HUES48 (cell line): Measurements from ENCODE around the gene INSC.

Experiments used
- H3K27ac ChIP-seq: one replicate; pipeline ENCODE4 v1.7.0; 2013; ENCODE audit warnings: low read depth, low read length, inconsistent platforms
- H3K27me3 ChIP-seq: 2 replicates; pipeline ENCODE4 v1.6.1; 2013; ENCODE audit warnings: mild to moderate bottlenecking, low read length; ENCODE audit not compliant: control insufficient read depth, insufficient read depth
- H3K36me3 ChIP-seq: 2 replicates; pipeline ENCODE4 v1.6.1; 2013; ENCODE audit warnings: low read length; ENCODE audit not compliant: control insufficient read depth, insufficient read depth
- H3K4me1 ChIP-seq: 2 replicates; pipeline ENCODE4 v1.6.1; 2013; ENCODE audit warnings: mild to moderate bottlenecking, low read length; ENCODE audit not compliant: control insufficient read depth, insufficient read depth
- H3K4me3 ChIP-seq: 2 replicates; pipeline ENCODE4 v1.5.1; 2013; ENCODE audit warnings: mild to moderate bottlenecking, low read depth, low read length
- H3K9ac ChIP-seq: 2 replicates; pipeline ENCODE4 v1.6.1; 2013; ENCODE audit warnings: mild to moderate bottlenecking, low read depth, low read length, moderate library complexity
- H3K9me3 ChIP-seq: 2 replicates; pipeline ENCODE4 v1.6.1; 2013; ENCODE audit warnings: low read length; ENCODE audit not compliant: control insufficient read depth, insufficient read depth

The INSC gene

GRCh38 chr11:15149050-15149449 is 34.3 kb downstream of the INSC start:
- H3K36me3 ChIP-seq: no peaks in the 10 kb centered on the region
- no peaks in the 10 kb centered on the region for H3K9me3 ChIP-seq
- H3K9ac ChIP-seq: no peak overlapping the region
- no peaks in the 10 kb centered on the region for H3K27me3 ChIP-seq
- no peak overlapping the region for H3K4me3 ChIP-seq
- peaks cover 9% of the 10 kb centered on the region for H3K4me1 ChIP-seq
- no peak overlapping the region for H3K27ac ChIP-seq

GRCh38 chr11:15150507-15150906 is 35.8 kb downstream of the INSC start:
- Histone ChIP-seq H3K27ac (no peak overlapping the region), H3K4me1 (peaks cover 9% of the 10 kb centered on the region), H3K36me3 (no peaks in the 10 kb centered on the region), H3K9ac (no peak overlapping the region), H3K27me3 (no peaks in the 10 kb centered on the region), H3K4me3 (no peak overlapping the region), H3K9me3 (no peaks in the 10 kb centered on the region)

- no peaks in the 10 kb centered on the region for H3K4me1 ChIP-seq
- H3K9me3 ChIP-seq: no peaks in the 10 kb centered on the region
- H3K36me3 ChIP-seq: no peaks in the 10 kb centered on the region
- H3K9ac ChIP-seq: no peak overlapping the region
- no peak overlapping the region for H3K4me3 ChIP-seq
- H3K27ac ChIP-seq: no peak overlapping the region
- no peaks in the 10 kb centered on the region for H3K27me3 ChIP-seq
Observed at GRCh38 chr11:15153231-15153630, 38.5 kb downstream of the INSC start.

GRCh38 chr11:15157181-15157580 is 42.5 kb downstream of the INSC start:
- Histone ChIP-seq H3K27ac (no peak overlapping the region), H3K27me3 (no peaks in the 10 kb centered on the region), H3K9me3 (no peaks in the 10 kb centered on the region), H3K36me3 (no peaks in the 10 kb centered on the region), H3K4me3 (no peak overlapping the region), H3K4me1 (no peaks in the 10 kb centered on the region), H3K9ac (no peak overlapping the region)

GRCh38 chr11:15157606-15158137 is 42.9 kb downstream of the INSC start:
- H3K9me3 ChIP-seq: no peaks in the 10 kb centered on the region
- H3K36me3 ChIP-seq: no peaks in the 10 kb centered on the region
- no peak overlapping the region for H3K4me3 ChIP-seq
- no peak overlapping the region for H3K9ac ChIP-seq
- H3K4me1 ChIP-seq: no peaks in the 10 kb centered on the region
- no peaks in the 10 kb centered on the region for H3K27me3 ChIP-seq
- no peak overlapping the region for H3K27ac ChIP-seq

- Histone ChIP-seq H3K27me3 (no peaks in the 10 kb centered on the region), H3K27ac (no peak overlapping the region), H3K9me3 (no peaks in the 10 kb centered on the region), H3K36me3 (no peaks in the 10 kb centered on the region), H3K4me1 (no peaks in the 10 kb centered on the region), H3K9ac (no peak overlapping the region), H3K4me3 (no peak overlapping the region)
Observed at GRCh38 chr11:15158351-15159015, 43.8 kb downstream of the INSC start.

GRCh38 chr11:15159085-15159484 is 44.4 kb downstream of the INSC start:
- no peak overlapping the region for H3K4me3 ChIP-seq
- H3K4me1 ChIP-seq: no peaks in the 10 kb centered on the region

GRCh38 chr11:15161790-15162189 is 47.1 kb downstream of the INSC start:
- Histone ChIP-seq H3K27me3 (no peaks in the 10 kb centered on the region), H3K9me3 (no peaks in the 10 kb centered on the region), H3K4me3 (no peak overlapping the region), H3K27ac (no peak overlapping the region), H3K4me1 (no peaks in the 10 kb centered on the region), H3K36me3 (no peaks in the 10 kb centered on the region), H3K9ac (no peak overlapping the region)

More at GRCh38 chr11:15159085-15159484, 44.4 kb downstream of the INSC start:
- Histone ChIP-seq H3K27me3 (no peaks in the 10 kb centered on the region), H3K9me3 (no peaks in the 10 kb centered on the region), H3K9ac (no peak overlapping the region), H3K27ac (no peak overlapping the region), H3K36me3 (no peaks in the 10 kb centered on the region)

GRCh38 chr11:15163136-15163535 is 48.4 kb downstream of the INSC start:
- no peaks in the 10 kb centered on the region for H3K4me1 ChIP-seq
- H3K27ac ChIP-seq: no peak overlapping the region
- H3K27me3 ChIP-seq: no peaks in the 10 kb centered on the region
- no peaks in the 10 kb centered on the region for H3K36me3 ChIP-seq
- no peaks in the 10 kb centered on the region for H3K9me3 ChIP-seq
- H3K4me3 ChIP-seq: no peak overlapping the region
- no peak overlapping the region for H3K9ac ChIP-seq

- H3K9ac ChIP-seq: no peak overlapping the region
- no peaks in the 10 kb centered on the region for H3K9me3 ChIP-seq
- no peak overlapping the region for H3K4me3 ChIP-seq
- no peaks in the 10 kb centered on the region for H3K27me3 ChIP-seq
- no peaks in the 10 kb centered on the region for H3K4me1 ChIP-seq
- H3K27ac ChIP-seq: no peak overlapping the region
- H3K36me3 ChIP-seq: no peaks in the 10 kb centered on the region
Observed at GRCh38 chr11:15166204-15166603, 51.5 kb downstream of the INSC start.

GRCh38 chr11:15169815-15170551 is 55.3 kb downstream of the INSC start:
- Histone ChIP-seq H3K4me3 (no peak overlapping the region), H3K9ac (no peak overlapping the region), H3K4me1 (no peaks in the 10 kb centered on the region; the same call in 1 of the 2 replicates), H3K27ac (no peak overlapping the region), H3K36me3 (no peaks in the 10 kb centered on the region), H3K9me3 (no peaks in the 10 kb centered on the region), H3K27me3 (no peaks in the 10 kb centered on the region)
